ENCODE data around the gene CTNNAL1. TPM values are rescaled to one million over a fixed set of nuclear protein-coding genes. Genes with fewer than 3 reads are reported as not detected.

CTNNAL1 gene
- total and polyA plus RNA-seq, 2 of the 8 experiments (the other 6 are each of a cell fraction or from before 2014, with no cell fraction given): 23.2 to 66.1 TPM

GRCh38 chr9:109051733-109052132 lies 38.4 kb upstream of the CTNNAL1 start:
- H3K79me2 ChIP-seq (ENCODE audit: control insufficient read depth in 1 of 2, insufficient read depth in 2 of 2, low read length in 2 of 2): no peaks in the 10 kb centered on the region
- no peak overlapping the region for H3K4ac ChIP-seq (replicated peaks; ENCODE audit: insufficient read length, low read depth, low read length)
- no peaks in the 10 kb centered on the region for H3K27me3 ChIP-seq (replicated peaks in 1 of 4; ENCODE audit: control insufficient read depth in 3 of 4, extremely low read depth in 1 of 4, insufficient read depth in 3 of 4, low read length in 3 of 4)
- no peak overlapping the region for H4K5ac ChIP-seq (ENCODE audit: insufficient read length, low read depth, low read length)
- no peak overlapping the region for H3K23ac ChIP-seq (ENCODE audit: insufficient read length)
- no peak for DNase-seq (ENCODE audit: low read depth in 1 of 2, low spot score in 2 of 2)
- no peak overlapping the region for H4K8ac ChIP-seq (ENCODE audit: extremely low read depth, insufficient read depth, low read length)
- no peak overlapping the region for H2BK20ac ChIP-seq (ENCODE audit: low read length)
- no peak overlapping the region for H2BK120ac ChIP-seq (replicated peaks; ENCODE audit: low read depth, low read length)
- H2BK15ac ChIP-seq (ENCODE audit: low read length): no peak overlapping the region
- no peaks in the 10 kb centered on the region for H3K9me3 ChIP-seq (ENCODE audit: insufficient read depth in 2 of 2, low read depth in 1 of 2, low read length in 1 of 2)
- H3K27ac ChIP-seq (ENCODE audit: low read depth, low read length): no peak overlapping the region
- H3K4me1 ChIP-seq (replicated peaks in 1 of 4; ENCODE audit: control insufficient read depth in 3 of 4, insufficient read depth in 4 of 4, low read length in 3 of 4): peaks cover 0 to 6% (median 0%) of the 10 kb centered on the region in 4 experiments; a peak in 1 of 7 replicates
- H2BK12ac ChIP-seq (ENCODE audit: low read depth, low read length): no peak overlapping the region
- H4K20me1 ChIP-seq (replicated peaks in 1 of 2; ENCODE audit: control insufficient read depth in 1 of 2, insufficient read depth in 2 of 2, low read length in 2 of 2): peaks cover 0 to 4% of the 10 kb centered on the region in 2 experiments
- H3K79me1 ChIP-seq (ENCODE audit: low read depth, low read length): no peaks in the 10 kb centered on the region
- no peak for FAIRE-seq
- H3K56ac ChIP-seq (replicated peaks; ENCODE audit: insufficient read length, low read depth, low read length): no peak overlapping the region
- H3K4me2 ChIP-seq (ENCODE audit: insufficient read depth in 1 of 2, low read depth in 2 of 2, low read length in 2 of 2): no peak overlapping the region
- H3K14ac ChIP-seq (ENCODE audit: insufficient read length): no peak overlapping the region
- no peaks in the 10 kb centered on the region; the same call in 1 of the 2 replicates for H3K23me2 ChIP-seq (ENCODE audit: low read depth, low read length)
- H4K91ac ChIP-seq (replicated peaks; ENCODE audit: insufficient read length, low read length): no peak overlapping the region
- H3K9ac ChIP-seq (replicated peaks in 1 of 4; ENCODE audit: extremely low read depth in 1 of 4, low read depth in 3 of 4, low read length in 3 of 4): no peak overlapping the region
- CTCF ChIA-PET (ENCODE audit: partially characterized antibody): interaction anchor here (1.2 kb wide), 1 partner anchor 17 kb away, joined by 3 read pairs; no protein-coding TSS in a partner anchor
- POLR2A ChIA-PET (ENCODE audit: partially characterized antibody): no interaction called here
- no peak overlapping the region for H2BK5ac ChIP-seq (ENCODE audit: low read depth, low read length)
- H3K36me3 ChIP-seq (ENCODE audit: control insufficient read depth in 2 of 4, insufficient read depth in 4 of 4, low read length in 3 of 4): peaks cover 2 to 79% (median 44%) of the 10 kb centered on the region in 4 experiments
- no peak overlapping the region for H2AFZ ChIP-seq (ENCODE audit: low read length)
- H2AK5ac ChIP-seq (ENCODE audit: low read depth, low read length): no peak overlapping the region
- WGBS, 2 experiments (ENCODE audit: extremely low coverage in 1 of 2, insufficient coverage in 1 of 2, insufficient read length in 1 of 2, insufficient replicate concordance in 2 of 2, low coverage in 1 of 2, low lambda C conversion rate in 2 of 2, missing lambda C conversion rate in 1 of 2): 93% methylated on average over 1 of the region's 1 CpG; no CpG with 5 or more reads in 1 of the 2 experiments
- H3K4me3 ChIP-seq (ENCODE audit: extremely low read depth in 1 of 4, insufficient read depth in 2 of 4, low read depth in 3 of 4, low read length in 4 of 4): no peak overlapping the region
- H3K18ac ChIP-seq (ENCODE audit: extremely low read depth, low read length): no peak overlapping the region
- TF ChIP-seq ATF3 (IDR thresholded peaks at IDR 0.05; ENCODE audit: insufficient read depth, low read depth, low read length): no peak
- TF ChIP-seq SUZ12 (IDR thresholded peaks at IDR 0.05; ENCODE audit: low read length): no peak
- TF ChIP-seq KDM5A (IDR thresholded peaks at IDR 0.05; ENCODE audit: low read length): no peak
- no peak for TF ChIP-seq TAF7 (optimal IDR thresholded peaks at IDR 0.05; ENCODE audit: borderline replicate concordance, low read depth, low read length)
- no peak for TF ChIP-seq CEBPB (IDR thresholded peaks at IDR 0.05; ENCODE audit: low read depth, low read length)
- no peak for TF ChIP-seq SAP30 (IDR thresholded peaks at IDR 0.05; ENCODE audit: insufficient read depth, insufficient replicate concordance, low read length)
- no peak for TF ChIP-seq HDAC2 (IDR thresholded peaks at IDR 0.05; ENCODE audit: borderline replicate concordance in 1 of 2, low read depth in 2 of 2, low read length in 2 of 2)
- no peak for TF ChIP-seq HDAC6 (IDR thresholded peaks at IDR 0.05; ENCODE audit: low read depth, low read length)
- no peak for TF ChIP-seq NRF1 (IDR thresholded peaks at IDR 0.05; ENCODE audit: low read depth, low read length)
